IMR-90 (cell line): Measurements from ENCODE around the gene FBXW5. TPM values are rescaled to one million over a fixed set of nuclear protein-coding genes. Genes with fewer than 3 reads are reported as not detected.

Experiments
- ATAC-seq: fragments of 200-7000 bp; cut with Tn5 transposase; 2 replicates; pipeline ENCODE4 v1.9.1; 2020; ENCODE audit warnings: low read depth, mild to moderate bottlenecking, moderate library complexity
- BruUV-seq: library from RNA; stranded (reverse); fragments of 400-500 nt; replicated peaks from 2 replicates; lab custom pipeline; 2021; lab: Mats Ljungman, UMichigan
- CTCF ChIA-PET: fragments of 300-600 bp; formaldehyde crosslinking; extraction: SDS; loops from one replicate; lab custom pipeline; 2021; ENCODE audit warnings: antibody characterized with exemption; lab: Yijun Ruan, JAX
- POLR2A ChIA-PET: fragments of 300-600 bp; sonication (Branson Sonifier 250); formaldehyde crosslinking; loops from one replicate; lab custom pipeline; 2022; ENCODE audit warnings: antibody characterized with exemption; ENCODE audit not compliant: unreplicated experiment; lab: Charles Lee
- DNase-seq: peaks from one replicate; pipeline ENCODE4 v3.0.0; 2013
- H2AFZ ChIP-seq: replicated peaks from 2 replicates; pipeline ENCODE3; 2013; ENCODE audit warnings: low read length, mild to moderate bottlenecking; ENCODE audit not compliant: poor library complexity
- H2AK5ac ChIP-seq: 2 replicates; pipeline ENCODE4 v1.6.1; 2013; ENCODE audit warnings: low read depth, low read length, inconsistent platforms
- H2AK9ac ChIP-seq: replicated peaks from 2 replicates; pipeline ENCODE3; 2013; ENCODE audit warnings: mild to moderate bottlenecking, low read depth, low read length, moderate library complexity; ENCODE audit not compliant: poor library complexity
- H2BK120ac ChIP-seq: 2 replicates; pipeline ENCODE4 v1.6.1; 2013; ENCODE audit warnings: low read depth, low read length, inconsistent platforms
- H2BK15ac ChIP-seq: 3 replicates; pipeline ENCODE4 v1.6.1; 2013; ENCODE audit warnings: low read depth, low read length, inconsistent platforms
- H2BK20ac ChIP-seq: 2 replicates; pipeline ENCODE4 v1.6.1; 2013; ENCODE audit warnings: low read depth, mild to moderate bottlenecking, inconsistent platforms, low read length, moderate library complexity
- H2BK5ac ChIP-seq: 2 replicates; pipeline ENCODE4 v1.6.1; 2013; ENCODE audit warnings: mild to moderate bottlenecking, low read depth, low read length, inconsistent platforms; ENCODE audit not compliant: poor library complexity, severe bottlenecking
- H3K14ac ChIP-seq: replicated peaks from 2 replicates; pipeline ENCODE4 v1.6.1; 2013; ENCODE audit warnings: low read depth, low read length, inconsistent platforms
- H3K18ac ChIP-seq: 2 replicates; pipeline ENCODE4 v1.6.1; 2013; ENCODE audit warnings: low read depth, low read length, control low read depth
- H3K23ac ChIP-seq: 2 replicates; pipeline ENCODE4 v1.6.1; 2013; ENCODE audit warnings: low read depth, low read length, inconsistent platforms
- H3K27ac ChIP-seq: 2 replicates; pipeline ENCODE4 v1.5.1; 2013; ENCODE audit warnings: mild to moderate bottlenecking, control low read depth, low read length; ENCODE audit not compliant: insufficient read depth
- H3K27me3 ChIP-seq: 2 replicates; pipeline ENCODE4 v1.6.1; 2013; ENCODE audit warnings: low read length; ENCODE audit not compliant: control insufficient read depth, insufficient read depth
- H3K36me3 ChIP-seq: 2 replicates; pipeline ENCODE4 v1.6.1; 2013; ENCODE audit warnings: low read length, mixed read lengths; ENCODE audit not compliant: control insufficient read depth, insufficient read depth
- H3K4ac ChIP-seq: 2 replicates; pipeline ENCODE4 v1.6.1; 2013; ENCODE audit warnings: low read depth, low read length, inconsistent platforms
- H3K4me1 ChIP-seq: 2 replicates; pipeline ENCODE4 v1.6.1; 2013; ENCODE audit warnings: low read length, mixed read lengths; ENCODE audit not compliant: control insufficient read depth, insufficient read depth
- H3K4me2 ChIP-seq: 2 replicates; pipeline ENCODE4 v1.6.1; 2013; ENCODE audit warnings: low read depth, mild to moderate bottlenecking, control low read depth, low read length, moderate library complexity
- H3K4me3 ChIP-seq: 2 replicates; pipeline ENCODE4 v1.5.1; 2013; ENCODE audit warnings: low read depth, mild to moderate bottlenecking, control low read depth, low read length, moderate library complexity; ENCODE audit not compliant: insufficient read depth
- H3K56ac ChIP-seq: 2 replicates; pipeline ENCODE4 v1.6.1; 2013; ENCODE audit warnings: low read length, inconsistent platforms; ENCODE audit not compliant: insufficient read depth; ENCODE audit errors: extremely low read depth
- H3K79me1 ChIP-seq, 2 experiments: 2 replicates each; pipeline ENCODE4 v1.6.1; 2013; ENCODE audit warnings: low read length in 2 of 2, inconsistent platforms in 1 of 2, low read depth in 1 of 2
- H3K9ac ChIP-seq: 2 replicates; pipeline ENCODE4 v1.6.1; 2013; ENCODE audit warnings: low read depth, low read length, control low read depth
- H3K9me1 ChIP-seq: 2 replicates; pipeline ENCODE4 v1.6.1; 2013; ENCODE audit warnings: low read length, inconsistent platforms; ENCODE audit not compliant: insufficient read depth
- H3K9me3 ChIP-seq: 2 replicates; pipeline ENCODE4 v1.6.1; 2013; ENCODE audit warnings: low read length; ENCODE audit not compliant: control insufficient read depth, insufficient read depth
- H4K20me1 ChIP-seq: 2 replicates; pipeline ENCODE4 v1.6.1; 2013; ENCODE audit warnings: low read length, inconsistent platforms; ENCODE audit not compliant: insufficient read depth
- H4K5ac ChIP-seq: 2 replicates; pipeline ENCODE4 v1.6.1; 2013; ENCODE audit warnings: mild to moderate bottlenecking, low read depth, low read length, control low read depth
- H4K8ac ChIP-seq, 2 experiments: 2 replicates each; pipeline ENCODE4 v1.6.1; 2013; ENCODE audit warnings: low read depth in 2 of 2, low read length in 2 of 2, control low read depth in 1 of 2, inconsistent platforms in 1 of 2
- H4K91ac ChIP-seq: 2 replicates; pipeline ENCODE4 v1.6.1; 2013; ENCODE audit warnings: low read depth, low read length, inconsistent platforms; ENCODE audit not compliant: insufficient read depth
- RCOR1 ChIP-seq: IDR thresholded peaks from 2 replicates; pipeline ENCODE4 v1.6.1; 2012; ENCODE audit warnings: mild to moderate bottlenecking, low read length, improper control_type of control experiment; ENCODE audit not compliant: insufficient replicate concordance
- WGBS, 2 experiments: methylation state at CpG; one replicate each; pipeline versions ENCODE4 v1.1.5 to v1.1.7; 2013; ENCODE audit warnings: missing lambda C conversion rate in 2 of 2; ENCODE audit not compliant: insufficient read length in 1 of 2; ENCODE audit errors: extremely low coverage in 2 of 2; 5-methylcytosine and 5-hydroxymethylcytosine counted together
- dilution Hi-C: fragments of 300-500 bp; cut with HindIII; formaldehyde crosslinking; loops from one replicate; pipeline ENCODE4 v1.14.3; 2018; ENCODE audit warnings: low sequenced_read_pairs; ENCODE audit not compliant: unreplicated experiment
- in situ Hi-C: fragments of 300-500 bp; cut with MboI; formaldehyde crosslinking; loops from 3 replicates; pipeline ENCODE4 v1.14.3; 2019; ENCODE audit warnings: low sequenced_read_pairs, inconsistent platforms, mixed read lengths
- intact Hi-C: fragments of 100-400 bp; cut with micrococcal nuclease; formaldehyde crosslinking; loops from 2 replicates; pipeline ENCODE4 v1.10.0; 2022
- polyA plus RNA-seq, 3 experiments: library from polyadenylated mRNA; depleted of rRNA; stranded (reverse); fragments of >200 nt; gene quantifications; 2 replicates each; pipeline ENCODE4 v1.2.3, GENCODE V29; 2012; ENCODE audit warnings: low replicate concordance in 1 of 3
- total RNA-seq: library from RNA; depleted of rRNA; stranded (reverse); fragments of >200 nt; gene quantifications from 2 replicates; pipeline ENCODE4 v1.2.3, GENCODE V29; 2012

Gene FBXW5
- total and polyA plus RNA-seq, 2 of the 4 experiments (the other 2 are of a cell fraction): 65.1 to 80.2 TPM

DNA sequence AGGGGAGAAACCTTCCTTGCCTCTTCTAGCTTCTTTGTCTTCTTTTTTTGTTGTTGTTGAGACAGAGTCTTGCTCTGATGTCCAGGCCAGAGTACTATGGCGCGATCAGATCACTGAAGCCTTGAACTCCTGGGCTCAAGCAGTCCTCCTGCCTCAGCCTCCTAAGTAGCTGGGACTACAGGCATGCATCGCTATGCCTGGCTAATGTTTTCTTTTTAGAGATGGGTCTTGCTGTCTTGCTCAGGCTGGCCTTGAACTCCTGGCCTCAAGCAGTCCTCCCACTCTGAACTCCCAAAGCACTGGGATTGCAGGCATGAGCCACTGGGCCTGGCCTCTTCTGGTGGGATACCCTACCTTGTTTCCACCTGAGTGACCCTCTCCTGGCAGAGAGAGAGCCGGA, 44.3 kb upstream of the FBXW5 start:
- in situ Hi-C loops: no loop called here
- Histone ChIP-seq H3K9ac (no peak overlapping the region), H2BK120ac (no peak overlapping the region), H4K8ac (no peak overlapping the region), H3K36me3 (peaks cover 1% of the 10 kb centered on the region; the same call in 1 of the 2 replicates), H3K18ac (no peak overlapping the region), H3K79me1 (peaks cover 6 to 15% of the 10 kb centered on the region in 2 experiments; a peak in 3 of 4 replicates), H2BK20ac (no peak overlapping the region), H3K4ac (no peak overlapping the region), H2AK5ac (no peak overlapping the region), H3K56ac (no peak overlapping the region), H4K20me1 (no peaks in the 10 kb centered on the region), H2AK9ac (no peak overlapping the region), H2BK5ac (no peak overlapping the region), H3K27ac (no peak overlapping the region), H3K9me3 (peaks cover 6% of the 10 kb centered on the region), H4K5ac (no peak overlapping the region), H3K14ac (no peak overlapping the region), H3K4me2 (no peak overlapping the region), H3K4me3 (no peak overlapping the region), H3K4me1 (peaks cover 6% of the 10 kb centered on the region), H4K91ac (no peak overlapping the region), H2AFZ (no peak overlapping the region), H2BK15ac (no peak overlapping the region), H3K9me1 (peaks cover 3% of the 10 kb centered on the region; the same call in 1 of the 2 replicates), H3K27me3 (peaks cover 43% of the 10 kb centered on the region), H3K23ac (no peak overlapping the region)
- TF ChIP-seq RCOR1: no peak
- POLR2A ChIA-PET: no interaction called here
- WGBS, 2 experiments: 40% methylated on average over 1 of the region's 4 CpGs; no CpG with 5 or more reads in 1 of the 2 experiments
- intact Hi-C loops: no loop called here
- CTCF ChIA-PET: no interaction called here
- dilution Hi-C loops: no loop called here
- BruUV-seq: no TSS peak
- ATAC-seq: no peak
- no peak for DNase-seq
